Measurements from ENCODE around the gene AQP12B. TPM values are rescaled to one million over a fixed set of nuclear protein-coding genes. Genes with fewer than 3 reads are reported as not detected.

Gene AQP12B
- total and polyA plus RNA-seq, 11 donors, result not detected

- Histone ChIP-seq H3K4me1 (peaks cover 0 to 32% (median 0%) of the 10 kb centered on the region in 12 donors), H3K9me3 (no peaks in the 10 kb centered on the region), H3K36me3 (no peaks in the 10 kb centered on the region), H3K27me3 (no peaks in the 10 kb centered on the region), H3K27ac (peak overlapping the region in 1 of 12 donors; percentile 68), H3K4me3 (peak overlapping the region in 1 of 12 donors; percentile 8)
- intact Hi-C loops (cut with DNase I), result no loop called here
- TF ChIP-seq POLR2A (IDR thresholded peaks at IDR 0.05), result no peak
- TF ChIP-seq, protein P1, sequence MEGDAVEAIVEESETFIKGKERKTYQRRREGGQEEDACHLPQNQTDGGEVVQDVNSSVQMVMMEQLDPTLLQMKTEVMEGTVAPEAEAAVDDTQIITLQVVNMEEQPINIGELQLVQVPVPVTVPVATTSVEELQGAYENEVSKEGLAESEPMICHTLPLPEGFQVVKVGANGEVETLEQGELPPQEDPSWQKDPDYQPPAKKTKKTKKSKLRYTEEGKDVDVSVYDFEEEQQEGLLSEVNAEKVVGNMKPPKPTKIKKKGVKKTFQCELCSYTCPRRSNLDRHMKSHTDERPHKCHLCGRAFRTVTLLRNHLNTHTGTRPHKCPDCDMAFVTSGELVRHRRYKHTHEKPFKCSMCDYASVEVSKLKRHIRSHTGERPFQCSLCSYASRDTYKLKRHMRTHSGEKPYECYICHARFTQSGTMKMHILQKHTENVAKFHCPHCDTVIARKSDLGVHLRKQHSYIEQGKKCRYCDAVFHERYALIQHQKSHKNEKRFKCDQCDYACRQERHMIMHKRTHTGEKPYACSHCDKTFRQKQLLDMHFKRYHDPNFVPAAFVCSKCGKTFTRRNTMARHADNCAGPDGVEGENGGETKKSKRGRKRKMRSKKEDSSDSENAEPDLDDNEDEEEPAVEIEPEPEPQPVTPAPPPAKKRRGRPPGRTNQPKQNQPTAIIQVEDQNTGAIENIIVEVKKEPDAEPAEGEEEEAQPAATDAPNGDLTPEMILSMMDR (IDR thresholded peaks at IDR 0.05), result no peak
- ATAC-seq (no peak), DNase-seq (peak in 3 of 5 donors; percentile 10 to 69 (median 38))
- WGBS, 4 donors, result 48 to 63% (median 59%) methylated on average over 21 of the region's 21 CpGs
These were observed 56.0 kb downstream of the AQP12B start for GRCh38 chr2:240626531-240627300.

Other genes starting within 250 kb of the AQP12B start
- 100 to 1,000 TPM; 131 to 316 (median 193) TPM for gene GPC1, start 247.2 kb downstream of the AQP12B start, total RNA-seq
- gene GPC1, start 247.2 kb downstream of the AQP12B start, polyA plus RNA-seq, result 100 to 1,000 TPM; 134 to 209 TPM
- 10 to 100 TPM in 1 of 9 donors, 1 to 10 TPM in 8; 3.1 to 11.7 (median 5.6) TPM for gene ANKMY1, start 124.9 kb downstream of the AQP12B start, total RNA-seq
- gene ANKMY1, start 124.9 kb downstream of the AQP12B start, polyA plus RNA-seq, result 1 to 10 TPM; 2.4 to 4.9 TPM
- gene DUSP28, start 122.5 kb downstream of the AQP12B start, total RNA-seq, result 10 to 100 TPM in 7 of 9 donors, 1 to 10 TPM in 2; 6.7 to 23.9 (median 15.4) TPM
- 1 to 10 TPM; 3.6 to 9.3 TPM for gene DUSP28, start 122.5 kb downstream of the AQP12B start, polyA plus RNA-seq
- 100 to 1,000 TPM in 2 of 9 donors, 10 to 100 TPM in 7; 67.5 to 149 (median 91.0) TPM for gene RNPEPL1, start 114.4 kb downstream of the AQP12B start, total RNA-seq
- gene RNPEPL1, start 114.4 kb downstream of the AQP12B start, polyA plus RNA-seq, result 100 to 1,000 TPM in 1 of 2 donors, 10 to 100 TPM in 1; 75.9 to 206 TPM
- gene CAPN10, start 96.2 kb downstream of the AQP12B start, total RNA-seq, result 10 to 100 TPM; 14.9 to 35.6 (median 21.9) TPM
- 10 to 100 TPM; 17.4 to 39.7 TPM for gene CAPN10, start 96.2 kb downstream of the AQP12B start, polyA plus RNA-seq
- gene GPR35, start 57.4 kb downstream of the AQP12B start, total RNA-seq, result 1 to 10 TPM in 3 of 9 donors, under 1 TPM in 5, not detected in 1; 0.48 to 2.7 (median 0.78) TPM
- gene GPR35, start 57.4 kb downstream of the AQP12B start, polyA plus RNA-seq, result 1 to 10 TPM; 1.1 to 1.3 TPM
- gene AQP12A, start 9.0 kb upstream of the AQP12B start, total RNA-seq, result not detected
- not detected for gene AQP12A, start 9.0 kb upstream of the AQP12B start, polyA plus RNA-seq
- gene KIF1A, start 137.3 kb upstream of the AQP12B start, total RNA-seq, result 10 to 100 TPM in 1 of 9 donors, 1 to 10 TPM in 8; 1.1 to 25.8 (median 2.8) TPM
- gene KIF1A, start 137.3 kb upstream of the AQP12B start, polyA plus RNA-seq, result under 1 TPM; 0.76 to 0.97 TPM
- gene AGXT, start 185.9 kb upstream of the AQP12B start, total RNA-seq, result not detected
- gene AGXT, start 185.9 kb upstream of the AQP12B start, polyA plus RNA-seq, result under 1 TPM in 1 of 2 donors, not detected in 1; 0.06 TPM
- under 1 TPM in 1 of 9 donors, not detected in 8; 0.75 TPM for gene MAB21L4, start 213.3 kb upstream of the AQP12B start, total RNA-seq
- gene MAB21L4, start 213.3 kb upstream of the AQP12B start, polyA plus RNA-seq, result under 1 TPM in 1 of 2 donors, not detected in 1; 0.10 TPM
- not detected for gene CROCC2, start 223.5 kb upstream of the AQP12B start, total RNA-seq
- gene CROCC2, start 223.5 kb upstream of the AQP12B start, polyA plus RNA-seq, result not detected

Measured in heart left ventricle (tissue), 16 donors.